ENCODE data around the gene PLD5.
"Not testable (repeated sequence)": the region's sequence is repeated elsewhere in the genome, so short reads cannot be mapped to it uniquely, and the experiment has no call there.

Gene PLD5

GRCh38 chr1:242468784-242469183, 55.7 kb downstream of the PLD5 start:
- H3K9ac ChIP-seq = no peak overlapping the region
- no peaks in the 10 kb centered on the region for H3K79me2 ChIP-seq
- no peak overlapping the region for H3K27ac ChIP-seq
- H3K9me3 ChIP-seq (ENCODE audit: control insufficient read depth, low read length) = no peaks in the 10 kb centered on the region
- H3K36me3 ChIP-seq (ENCODE audit: control insufficient read depth, insufficient read depth, low read length) = no peaks in the 10 kb centered on the region
- H2AFZ ChIP-seq = no peak overlapping the region
- no peak for TF ChIP-seq CTCF (IDR thresholded peaks at IDR 0.05)
- no peaks in the 10 kb centered on the region for H3K4me1 ChIP-seq
- H3K4me2 ChIP-seq (ENCODE audit: low read length) = no peak overlapping the region
- H3K4me3 ChIP-seq (ENCODE audit: low read depth, low read length) = no peak overlapping the region
- no peaks in the 10 kb centered on the region for H3K27me3 ChIP-seq (ENCODE audit: control insufficient read depth, insufficient read depth, low read length)

- H3K4me2 ChIP-seq (ENCODE audit: low read length) = no peak overlapping the region
- H3K4me1 ChIP-seq = no peaks in the 10 kb centered on the region
- no peak overlapping the region for H2AFZ ChIP-seq
- no peaks in the 10 kb centered on the region for H3K79me2 ChIP-seq
- no peaks in the 10 kb centered on the region for H3K36me3 ChIP-seq (ENCODE audit: control insufficient read depth, insufficient read depth, low read length)
- no peaks in the 10 kb centered on the region for H3K27me3 ChIP-seq (ENCODE audit: control insufficient read depth, insufficient read depth, low read length)
- TF ChIP-seq CTCF (IDR thresholded peaks at IDR 0.05) = peak; percentile 48
- H3K9me3 ChIP-seq (ENCODE audit: control insufficient read depth, low read length) = no peaks in the 10 kb centered on the region
- H3K4me3 ChIP-seq (ENCODE audit: low read depth, low read length) = no peak overlapping the region
- H3K9ac ChIP-seq = no peak overlapping the region
- H3K27ac ChIP-seq = no peak overlapping the region
Measured at GRCh38 chr1:242467556-242468145, 56.8 kb downstream of the PLD5 start.

GRCh38 chr1:242462867-242463266, 61.6 kb downstream of the PLD5 start:
- Histone ChIP-seq H3K4me1 (no peaks in the 10 kb centered on the region), H3K4me2 (ENCODE audit: low read length) (no peak overlapping the region), H3K27me3 (ENCODE audit: control insufficient read depth, insufficient read depth, low read length) (no peaks in the 10 kb centered on the region), H3K27ac (no peak overlapping the region), H3K4me3 (ENCODE audit: low read depth, low read length) (no peak overlapping the region), H3K9ac (no peak overlapping the region), H2AFZ (no peak overlapping the region), H3K79me2 (no peaks in the 10 kb centered on the region), H3K36me3 (ENCODE audit: control insufficient read depth, insufficient read depth, low read length) (no peaks in the 10 kb centered on the region), H3K9me3 (ENCODE audit: control insufficient read depth, low read length) (no peaks in the 10 kb centered on the region)
- TF ChIP-seq CTCF (IDR thresholded peaks at IDR 0.05) = no peak

- H3K4me1 ChIP-seq; H3K79me2 ChIP-seq; H3K4me2 ChIP-seq (ENCODE audit: low read length); H3K9me3 ChIP-seq (ENCODE audit: control insufficient read depth, low read length); H3K9ac ChIP-seq; H3K4me3 ChIP-seq (ENCODE audit: low read depth, low read length); H3K27me3 ChIP-seq (ENCODE audit: control insufficient read depth, insufficient read depth, low read length); H3K27ac ChIP-seq; H3K36me3 ChIP-seq (ENCODE audit: control insufficient read depth, insufficient read depth, low read length); H2AFZ ChIP-seq: not testable (repeated sequence)
Measured at GRCh38 chr1:242459740-242460139, 64.8 kb downstream of the PLD5 start.

GRCh38 chr1:242456726-242457269, 67.7 kb downstream of the PLD5 start:
- no peak overlapping the region for H3K27ac ChIP-seq
- H3K9ac ChIP-seq = no peak overlapping the region
- H3K4me2 ChIP-seq (ENCODE audit: low read length) = no peak overlapping the region
- no peak overlapping the region for H3K4me3 ChIP-seq (ENCODE audit: low read depth, low read length)
- no peaks in the 10 kb centered on the region for H3K79me2 ChIP-seq
- no peaks in the 10 kb centered on the region for H3K27me3 ChIP-seq (ENCODE audit: control insufficient read depth, insufficient read depth, low read length)
- no peaks in the 10 kb centered on the region for H3K4me1 ChIP-seq
- no peaks in the 10 kb centered on the region for H3K9me3 ChIP-seq (ENCODE audit: control insufficient read depth, low read length)
- H3K36me3 ChIP-seq (ENCODE audit: control insufficient read depth, insufficient read depth, low read length) = no peaks in the 10 kb centered on the region
- no peak for TF ChIP-seq CTCF (IDR thresholded peaks at IDR 0.05)
- H2AFZ ChIP-seq = no peak overlapping the region
